Hematopoietic multipotent progenitor cell treated with erythropoietin and hydrocortisone succinate and interleukin-3 and kit ligand, for 6 days (in vitro differentiated cells): ENCODE data around the gene ADD1.
A peak's percentile ranks its signal among the peaks of the same experiment; 100 is the strongest.
"Not testable (repeated sequence)": the region's sequence is repeated elsewhere in the genome, so short reads cannot be mapped to it uniquely, and the experiment has no call there.

Source experiments
- DNase-seq: peaks from one replicate; pipeline ENCODE4 v3.0.0-alpha.2; 2015

The ADD1 gene

GRCh38 chr4:2937986-2938385 lies 94.3 kb downstream of the ADD1 start:
- no peak for DNase-seq

- not testable (repeated sequence) for DNase-seq
Observed at GRCh38 chr4:2938411-2938810, 94.8 kb downstream of the ADD1 start.

- DNase-seq, result no peak
Observed at GRCh38 chr4:2938906-2939305, 95.3 kb downstream of the ADD1 start.

GRCh38 chr4:2939383-2940243 lies 96.0 kb downstream of the ADD1 start:
- no peak for DNase-seq

- DNase-seq, result no peak
Observed at GRCh38 chr4:2940267-2941137, 96.9 kb downstream of the ADD1 start.

GRCh38 chr4:2941138-2942036 lies 97.7 kb downstream of the ADD1 start:
- DNase-seq, result no peak

- DNase-seq, result no peak
Observed at GRCh38 chr4:2942037-2942531, 98.4 kb downstream of the ADD1 start.

- DNase-seq, result no peak
Observed at GRCh38 chr4:2942532-2943363, 99.1 kb downstream of the ADD1 start.

GRCh38 chr4:2943364-2944090 lies 99.9 kb downstream of the ADD1 start:
- DNase-seq, result no peak

- DNase-seq, result no peak
Observed at GRCh38 chr4:2944091-2944482, 100.4 kb downstream of the ADD1 start.

GRCh38 chr4:2944586-2945526 lies 101.2 kb downstream of the ADD1 start:
- no peak for DNase-seq

- DNase-seq, result not testable (repeated sequence)
Observed at GRCh38 chr4:2945619-2946604, 102.3 kb downstream of the ADD1 start.

- DNase-seq, result no peak
Observed at GRCh38 chr4:2946812-2947600, 103.4 kb downstream of the ADD1 start.

- no peak for DNase-seq
Observed at GRCh38 chr4:2947926-2948325, 104.3 kb downstream of the ADD1 start.

- peak; percentile 70 for DNase-seq
Observed at GRCh38 chr4:2948895-2949781, 105.5 kb downstream of the ADD1 start.

GRCh38 chr4:2949782-2950125 lies 106.1 kb downstream of the ADD1 start:
- DNase-seq, result no peak
